ENCODE data around the gene PKDCC.
A peak's percentile ranks its signal among the peaks of the same experiment; 100 is the strongest.

PKDCC gene, protein sequence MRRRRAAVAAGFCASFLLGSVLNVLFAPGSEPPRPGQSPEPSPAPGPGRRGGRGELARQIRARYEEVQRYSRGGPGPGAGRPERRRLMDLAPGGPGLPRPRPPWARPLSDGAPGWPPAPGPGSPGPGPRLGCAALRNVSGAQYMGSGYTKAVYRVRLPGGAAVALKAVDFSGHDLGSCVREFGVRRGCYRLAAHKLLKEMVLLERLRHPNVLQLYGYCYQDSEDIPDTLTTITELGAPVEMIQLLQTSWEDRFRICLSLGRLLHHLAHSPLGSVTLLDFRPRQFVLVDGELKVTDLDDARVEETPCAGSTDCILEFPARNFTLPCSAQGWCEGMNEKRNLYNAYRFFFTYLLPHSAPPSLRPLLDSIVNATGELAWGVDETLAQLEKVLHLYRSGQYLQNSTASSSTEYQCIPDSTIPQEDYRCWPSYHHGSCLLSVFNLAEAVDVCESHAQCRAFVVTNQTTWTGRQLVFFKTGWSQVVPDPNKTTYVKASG

DNA sequence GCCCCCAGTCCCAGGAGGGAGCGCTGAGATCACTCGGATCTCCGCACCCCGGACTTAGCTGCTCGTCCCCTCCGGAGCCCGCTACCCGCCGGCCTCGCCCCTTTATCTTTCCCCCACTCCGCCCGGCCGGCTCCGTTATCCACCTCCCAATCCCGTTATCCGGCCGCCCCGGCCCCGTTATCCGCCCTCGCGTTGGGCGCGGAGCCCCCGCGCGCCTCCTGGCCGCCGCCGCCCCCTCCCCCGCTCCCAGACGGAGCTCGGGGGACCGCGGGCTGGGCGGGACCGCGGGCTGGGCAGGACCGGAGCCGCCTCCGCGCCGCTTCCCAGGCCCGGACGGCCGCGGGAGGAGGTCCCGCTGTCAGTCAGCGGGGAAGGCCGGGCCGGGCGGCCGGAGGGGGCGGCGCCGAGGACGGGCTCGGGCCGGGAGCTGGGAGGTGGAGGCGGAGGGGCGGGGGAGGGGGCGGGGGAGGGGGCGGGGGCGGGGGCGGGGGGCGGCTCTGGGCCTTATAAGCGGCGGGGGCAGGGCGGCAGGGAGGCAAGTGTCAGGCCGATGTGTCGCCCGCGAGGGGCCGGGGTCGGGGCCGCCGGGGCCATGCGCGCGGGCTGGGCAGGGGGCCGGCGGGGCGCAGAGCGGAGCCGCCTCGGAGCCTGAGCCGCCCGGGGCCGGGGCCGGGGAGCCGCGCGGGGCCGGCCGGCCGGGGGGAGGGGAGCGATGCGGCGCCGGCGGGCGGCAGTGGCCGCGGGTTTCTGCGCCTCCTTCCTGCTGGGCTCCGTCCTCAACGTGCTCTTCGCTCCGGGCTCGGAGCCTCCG, at the start of gene PKDCC:
PKDCC (plus strand) TSS at position 534 of the 811 bp plus-strand sequence; CDS start at position 713, 179 bp downstream.
- DNase-seq: peak; percentile 79

DNA sequence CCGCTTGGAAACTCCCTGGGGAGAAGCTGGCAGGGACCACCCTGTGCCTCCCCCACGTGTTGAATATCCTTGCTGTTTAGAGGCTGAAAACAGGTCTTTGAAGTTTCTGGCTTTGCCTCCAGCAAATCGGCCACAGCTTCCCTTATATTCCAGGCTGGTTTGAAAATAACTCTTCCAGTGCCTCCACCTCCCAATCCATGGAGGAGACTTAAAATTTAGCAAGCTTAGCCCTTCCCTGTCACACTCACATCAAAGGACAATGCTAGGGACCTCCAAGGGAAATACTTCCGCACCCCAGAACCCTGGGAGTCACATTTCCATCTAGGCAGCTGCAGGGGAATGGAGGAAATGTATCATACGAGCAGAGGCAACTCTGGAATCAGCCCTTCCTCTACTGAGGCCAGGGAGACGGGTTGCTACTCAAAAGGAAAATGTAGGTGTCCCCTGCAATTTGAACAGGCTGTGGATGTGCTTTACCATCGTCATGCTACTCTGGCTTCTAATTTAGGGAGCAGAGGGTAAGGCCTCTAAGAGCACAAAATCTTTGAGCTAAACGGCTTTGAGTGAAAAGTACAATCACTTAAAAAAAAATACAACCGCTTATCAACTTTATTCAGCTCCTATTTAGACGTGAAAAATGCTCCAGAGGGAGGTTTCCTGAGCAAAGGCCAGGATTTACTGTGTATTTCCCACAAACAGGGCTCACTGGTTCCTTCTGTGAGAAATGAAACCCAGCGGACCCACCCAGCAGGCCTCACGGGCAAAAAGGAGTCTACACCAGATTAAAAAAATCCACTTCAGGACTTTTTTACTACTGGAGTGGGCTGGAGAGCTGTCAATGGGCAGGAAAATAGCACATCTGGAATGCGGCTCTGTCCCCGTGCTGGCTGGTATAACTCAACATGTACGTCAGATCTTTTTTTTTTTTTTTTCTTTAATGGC, 49.4 kb upstream of the PKDCC start:
- DNase-seq: no peak

DNA sequence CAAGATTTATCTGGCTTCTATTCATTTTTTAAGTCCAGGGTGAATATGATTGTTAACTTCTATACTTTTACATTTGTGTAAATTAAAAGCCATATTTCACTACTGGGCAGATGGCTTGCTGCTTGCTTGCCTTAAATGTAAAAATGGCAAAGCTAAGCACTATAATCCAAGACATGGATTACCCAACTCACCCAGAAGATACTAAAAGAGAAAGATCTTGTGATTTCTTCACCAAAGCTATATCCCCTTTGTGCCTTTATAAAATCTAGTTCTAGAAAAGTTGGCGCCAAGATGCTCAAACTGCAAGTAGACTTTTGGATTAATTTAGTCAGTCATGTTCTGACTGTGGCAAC, 48.7 kb upstream of the PKDCC start:
- DNase-seq: no peak

DNA sequence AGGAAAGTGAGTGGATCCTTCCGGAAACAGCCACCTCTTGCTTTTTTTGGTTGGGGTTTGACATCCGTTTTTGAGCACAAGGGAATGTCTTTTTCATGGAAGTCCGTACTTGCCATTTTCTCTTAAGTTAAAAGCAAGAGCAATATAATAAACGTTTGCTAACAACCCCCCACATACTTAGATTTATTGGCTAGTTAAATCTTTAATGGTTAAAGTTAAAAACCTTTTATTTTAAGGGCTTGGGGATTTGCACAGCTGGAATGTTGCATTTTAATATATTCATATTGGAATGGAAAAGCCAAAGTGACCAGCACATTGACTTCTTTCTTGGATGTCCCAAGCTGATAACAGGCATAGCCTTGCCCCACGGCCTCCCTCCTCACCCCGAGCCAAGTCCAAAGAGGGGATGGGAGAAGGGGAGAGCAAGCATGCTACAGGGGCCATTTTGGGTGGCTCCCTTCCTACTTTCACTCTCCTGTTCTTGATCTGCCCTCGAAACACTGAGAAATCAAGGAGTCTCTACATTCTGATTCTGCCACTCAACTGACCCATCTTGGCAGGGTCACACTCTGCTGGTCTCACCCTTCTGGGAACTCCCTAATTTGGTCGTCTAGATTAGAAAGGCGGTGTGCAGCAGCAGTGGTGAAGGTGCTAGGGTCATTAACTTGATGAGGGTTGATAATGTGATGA, 48.1 kb upstream of the PKDCC start:
- no peak for DNase-seq

DNA sequence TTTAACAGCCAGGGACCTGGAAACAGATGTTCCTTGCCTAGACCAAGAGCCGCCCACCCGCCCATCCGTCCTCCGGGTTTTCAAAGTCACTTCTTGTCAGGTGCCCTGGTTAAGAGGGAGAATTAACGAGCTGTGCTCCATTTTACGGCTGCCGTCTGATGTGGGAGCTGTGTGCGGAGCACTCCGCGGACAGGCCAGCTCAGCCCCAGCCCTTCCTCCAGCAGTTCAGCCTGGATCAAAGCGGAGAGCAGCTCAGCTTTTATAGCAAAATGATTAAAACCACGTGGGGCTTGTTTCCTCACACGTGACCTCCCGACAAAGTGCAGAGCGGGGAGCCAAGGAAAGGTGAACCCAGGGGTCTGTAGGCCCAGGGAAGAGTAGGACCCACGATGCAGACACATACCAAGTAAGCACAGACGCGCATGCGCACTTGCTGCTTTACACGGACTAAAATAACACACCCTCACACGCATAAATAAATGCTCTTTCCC, 46.1 kb upstream of the PKDCC start:
- no peak for DNase-seq

DNA sequence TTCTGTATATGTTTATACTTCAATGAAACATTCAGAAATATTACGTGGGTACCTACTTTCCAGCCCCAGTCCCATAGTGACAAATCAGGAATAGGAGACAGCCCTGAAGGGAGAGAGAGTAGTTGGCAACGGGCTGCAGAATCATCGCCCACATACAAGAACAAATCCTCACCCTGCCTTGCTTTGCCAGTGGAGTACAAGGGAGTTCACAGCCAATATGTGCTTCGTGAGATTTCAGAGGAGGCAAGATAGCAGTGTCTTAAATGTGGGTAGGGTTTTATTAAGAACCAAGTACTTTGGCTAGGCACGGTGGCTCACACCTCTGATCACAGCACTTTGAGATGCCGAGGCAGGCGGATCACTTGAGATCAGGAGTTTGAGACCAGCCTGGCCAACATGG, 40.3 kb upstream of the PKDCC start:
- DNase-seq: no peak

DNA sequence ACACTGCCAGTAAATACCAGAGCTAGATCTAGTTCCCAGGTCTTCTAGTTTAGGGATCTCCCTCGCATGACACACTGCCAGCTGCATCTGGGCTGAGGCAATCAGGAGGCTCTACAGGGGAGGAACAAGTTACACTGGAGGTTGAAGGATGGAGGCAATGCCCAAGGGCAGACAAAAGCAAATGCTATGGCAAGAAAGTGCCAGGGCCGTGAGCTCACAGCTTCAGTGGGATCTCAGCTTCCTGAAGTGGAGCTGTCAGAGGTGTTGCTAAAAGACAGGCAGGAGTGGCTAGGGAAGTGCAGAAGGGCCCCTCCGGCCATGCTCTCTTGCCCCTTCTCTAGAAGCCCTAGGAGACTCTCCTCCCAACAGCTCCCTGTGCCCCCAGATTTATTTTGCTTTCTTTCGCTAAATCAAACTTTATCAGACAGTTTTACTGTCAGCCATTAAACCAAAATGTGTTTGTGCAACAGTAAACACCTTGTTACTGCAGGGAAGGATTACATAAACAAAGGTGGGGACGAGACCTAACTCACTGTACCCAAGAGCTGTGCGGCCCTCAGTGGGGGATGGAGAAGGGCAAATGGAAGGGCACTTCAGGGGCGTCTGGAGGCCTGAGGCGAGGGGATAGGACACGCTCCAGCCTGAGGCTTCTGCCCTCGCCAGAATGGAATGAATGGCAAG, 39.4 kb upstream of the PKDCC start:
- peak; percentile 27 for DNase-seq

DNA sequence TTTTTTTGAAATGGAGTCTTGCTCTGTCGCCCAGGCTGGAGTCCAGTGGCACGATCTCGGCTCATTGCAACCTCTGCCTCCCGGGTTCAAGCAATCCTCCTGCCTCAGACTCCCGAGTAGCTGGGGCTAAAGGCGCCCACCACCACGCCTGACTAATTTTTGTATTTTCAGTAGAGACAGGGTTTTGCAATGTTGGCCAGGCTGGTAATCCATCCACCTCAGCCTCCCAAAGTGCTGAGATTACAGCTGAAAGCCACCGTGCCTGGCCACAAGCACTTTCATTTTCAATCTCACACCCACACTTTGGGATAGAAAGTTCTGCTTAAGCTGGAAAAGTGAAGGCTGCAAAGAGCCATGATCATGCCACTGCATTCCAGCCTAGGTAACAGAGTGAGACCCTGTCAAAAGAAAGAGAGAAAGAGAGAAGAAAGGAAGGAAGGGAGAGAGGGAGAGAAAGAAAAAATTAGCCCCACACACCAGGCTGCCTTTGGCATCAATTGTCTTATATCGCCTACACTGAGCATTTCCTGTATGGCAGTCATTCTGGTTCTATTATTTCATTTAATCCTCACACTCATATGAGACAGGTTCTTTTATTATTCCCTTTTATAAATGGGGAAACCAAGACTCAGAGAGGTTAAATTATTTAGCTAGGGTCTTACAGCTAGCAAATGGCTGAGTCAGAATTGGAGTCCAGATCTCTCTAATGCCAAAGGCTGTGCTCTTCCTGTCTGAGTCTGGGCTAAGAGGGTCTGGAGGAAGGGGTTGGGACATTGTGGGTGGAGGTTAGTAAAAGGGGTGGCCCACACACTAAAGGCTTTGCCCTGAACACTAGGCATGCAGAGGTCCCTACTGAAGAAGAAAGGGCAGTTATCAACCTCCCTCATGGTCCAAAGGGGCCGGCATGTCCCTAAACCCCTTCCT, 37.9 kb upstream of the PKDCC start:
- no peak for DNase-seq

DNA sequence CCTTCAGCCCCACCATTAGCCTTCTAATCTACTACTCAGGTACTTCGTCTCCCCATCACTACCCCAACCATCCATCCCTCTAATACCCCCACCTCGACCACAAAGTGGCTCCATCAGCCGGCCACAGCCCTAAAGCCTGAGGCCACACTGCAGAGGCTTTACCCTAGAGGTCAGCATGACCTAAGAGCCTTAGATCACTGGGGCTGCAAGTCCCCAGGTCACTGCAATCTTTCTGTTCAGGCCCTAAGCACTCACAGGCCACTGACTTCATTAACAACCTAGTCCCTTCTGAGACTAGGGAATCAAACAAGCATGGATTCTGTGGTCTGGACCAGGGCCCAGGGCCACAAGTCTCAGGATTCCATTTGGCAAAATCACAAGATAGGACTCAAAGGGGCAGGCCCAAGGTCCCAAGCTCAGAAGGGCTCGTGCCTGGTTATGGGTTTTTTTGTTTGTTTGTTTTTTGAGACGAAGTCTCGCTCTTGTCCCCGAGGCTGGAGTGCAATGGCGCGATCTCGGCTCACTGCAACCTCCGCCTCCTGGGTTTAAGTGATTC, 37.0 kb upstream of the PKDCC start:
- peak; percentile 48 for DNase-seq

DNA sequence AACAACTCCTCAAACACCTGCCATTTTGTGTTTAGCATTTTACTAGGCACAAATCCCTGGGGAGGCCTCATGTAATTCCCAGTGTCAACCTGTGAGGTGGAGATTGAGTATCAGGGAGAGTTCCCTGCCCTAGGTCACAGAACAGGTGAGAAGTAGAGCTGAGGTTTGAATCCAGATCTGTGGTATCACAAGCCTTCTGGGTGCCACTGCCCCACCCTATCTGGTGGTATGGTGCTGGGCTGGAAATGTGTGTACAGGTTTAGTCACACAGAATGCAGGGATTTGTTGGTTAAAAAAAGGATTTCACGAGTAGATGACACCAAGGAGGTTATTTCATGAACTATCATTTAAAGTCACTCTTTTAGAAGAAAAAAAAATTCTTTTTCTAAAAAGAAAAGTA, 35.7 kb upstream of the PKDCC start:
- DNase-seq: no peak

DNA sequence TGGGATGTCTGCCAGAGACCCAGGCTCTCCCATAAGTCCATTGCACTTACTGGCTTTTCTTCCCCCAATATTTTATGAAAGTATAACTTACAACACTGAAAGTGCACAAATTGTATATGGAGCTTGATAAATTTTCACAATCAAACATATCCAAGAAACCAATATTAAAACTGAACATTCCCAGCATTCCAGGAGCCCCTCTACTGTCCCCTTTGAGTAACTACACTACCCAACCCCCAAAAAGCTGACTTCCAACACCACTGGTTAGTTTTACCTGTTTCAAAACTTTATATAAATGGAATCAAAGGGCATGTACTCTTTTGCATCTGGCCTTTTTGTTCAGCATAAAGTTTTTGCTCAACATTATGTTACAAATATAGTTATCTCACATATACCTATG, 35.2 kb upstream of the PKDCC start:
- no peak for DNase-seq

DNA sequence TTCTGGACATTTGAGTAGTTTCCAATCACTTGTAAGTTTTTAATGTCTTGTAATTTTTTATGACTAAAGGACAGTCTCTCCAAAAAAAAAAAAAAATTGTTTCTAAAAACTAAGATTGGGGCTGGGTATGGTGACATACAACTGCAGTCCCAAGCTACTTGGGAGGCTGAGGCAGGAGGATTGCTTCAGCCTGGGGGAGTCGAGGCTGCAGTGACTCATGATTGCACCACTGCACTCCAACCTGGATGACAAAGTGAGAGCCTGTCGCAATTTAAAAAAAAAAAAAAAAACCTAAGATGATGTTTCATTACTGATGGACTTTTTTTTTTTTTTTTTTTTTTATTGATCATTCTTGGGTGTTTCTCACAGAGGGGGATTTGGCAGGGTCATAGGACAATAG, 34.4 kb upstream of the PKDCC start:
- DNase-seq: no peak

DNA sequence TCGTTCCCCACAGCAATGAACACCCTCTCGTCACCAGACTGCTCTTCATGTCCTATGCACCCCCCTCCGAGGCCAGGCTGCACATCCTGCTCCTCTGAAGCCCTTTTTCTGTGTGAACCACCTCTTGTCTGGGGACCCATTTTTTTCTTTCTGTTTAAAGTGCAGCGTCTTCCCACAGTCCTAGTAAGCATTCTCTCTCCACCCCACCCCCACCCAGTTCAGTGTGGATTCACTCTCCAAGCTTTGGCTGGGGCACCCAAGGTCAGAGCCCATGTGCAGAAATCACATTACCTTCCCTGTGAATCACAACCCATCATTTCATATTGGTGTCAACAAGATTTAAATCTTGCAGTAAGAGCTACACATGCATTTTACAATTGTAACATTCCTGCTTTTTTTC, 26.4 kb upstream of the PKDCC start:
- no peak for DNase-seq

DNA sequence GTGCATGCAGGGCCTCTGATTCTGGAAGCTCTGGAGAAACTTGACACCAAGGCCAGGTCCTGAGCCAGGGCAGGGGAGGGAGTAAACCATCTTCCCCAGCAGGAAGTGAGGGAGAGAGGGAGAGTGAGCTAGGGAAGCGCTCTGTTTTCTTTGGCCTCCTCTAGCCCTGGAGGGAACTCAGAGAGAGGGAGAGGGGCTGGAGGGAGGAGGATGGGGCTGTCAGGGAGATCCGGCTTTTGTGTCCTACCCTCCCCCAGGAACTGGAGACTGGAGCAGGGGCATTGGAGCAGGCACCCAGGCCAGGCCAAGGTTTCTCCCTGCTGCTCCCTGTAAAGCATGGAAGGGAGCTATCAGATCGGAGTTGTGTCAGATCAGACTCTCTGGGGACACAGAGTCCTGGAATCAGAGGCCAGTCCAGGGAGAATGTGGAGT, 22.7 kb upstream of the PKDCC start:
- peak; percentile 41 for DNase-seq

DNA sequence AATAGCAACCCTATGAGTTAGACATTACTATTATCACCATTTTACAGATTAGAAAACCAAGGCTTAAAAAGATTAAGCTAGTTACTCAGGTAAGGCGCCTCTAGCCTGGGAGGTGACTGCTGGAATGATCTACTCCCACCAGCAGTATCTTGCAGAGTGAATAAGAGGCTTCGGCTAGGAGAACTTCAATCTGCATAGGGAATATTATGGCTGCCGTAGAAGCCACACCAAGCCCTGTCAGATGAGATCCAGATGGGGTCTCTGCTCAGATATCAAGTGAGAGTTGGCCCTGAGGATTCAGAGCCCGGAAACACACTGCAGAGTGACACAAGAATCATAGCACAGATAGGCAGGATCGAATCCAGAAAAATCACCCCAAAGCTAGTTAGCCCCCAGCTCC, 21.5 kb upstream of the PKDCC start:
- DNase-seq: no peak

DNA sequence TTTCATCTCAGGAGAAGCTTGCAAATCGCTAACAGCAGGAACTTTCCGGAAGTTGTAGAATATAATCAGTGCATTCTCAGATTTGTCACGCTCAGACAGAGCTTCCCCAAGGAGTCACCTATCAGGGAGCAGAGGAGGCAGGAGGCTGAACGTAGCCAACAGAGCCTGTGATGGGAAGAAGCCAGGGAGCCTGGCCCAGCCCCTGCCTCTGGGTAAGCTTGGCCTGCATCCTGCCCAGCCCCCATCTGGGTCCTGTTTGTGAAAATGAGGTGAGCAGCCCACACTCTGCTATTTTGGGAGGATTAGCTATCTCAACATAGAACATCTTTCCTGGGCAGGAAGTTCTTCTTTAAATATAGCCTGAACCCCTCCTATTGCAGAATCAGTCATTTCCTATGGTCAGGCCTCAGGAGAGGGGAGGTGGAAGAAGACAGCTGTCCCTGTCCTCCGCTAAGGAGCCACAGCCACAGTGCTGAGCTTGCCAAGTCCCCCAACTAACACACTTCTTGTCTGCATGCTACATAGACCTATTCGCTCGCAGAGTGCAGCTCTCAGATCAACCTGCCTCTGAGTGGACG, 19.2 kb upstream of the PKDCC start:
- no peak for DNase-seq

DNA sequence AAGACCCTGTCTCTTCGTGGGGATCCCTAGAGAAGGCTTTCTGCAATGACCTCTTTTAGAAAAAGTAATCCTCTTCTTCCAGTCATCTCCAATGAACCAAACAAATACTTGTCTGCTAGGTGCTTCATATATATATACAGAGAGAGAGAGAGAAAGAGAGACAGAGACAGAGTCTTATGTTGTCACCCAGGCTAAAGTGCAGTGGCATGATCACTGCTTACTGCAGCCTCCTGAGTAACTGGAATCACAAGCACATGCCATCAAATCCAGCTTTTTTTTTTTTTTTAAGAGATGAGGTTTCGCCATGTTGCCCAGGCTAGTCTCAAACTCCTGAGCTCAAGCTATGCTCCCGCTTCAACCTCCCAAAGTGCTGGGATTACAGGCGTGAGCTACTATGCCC, 18.6 kb upstream of the PKDCC start:
- no peak for DNase-seq

DNA sequence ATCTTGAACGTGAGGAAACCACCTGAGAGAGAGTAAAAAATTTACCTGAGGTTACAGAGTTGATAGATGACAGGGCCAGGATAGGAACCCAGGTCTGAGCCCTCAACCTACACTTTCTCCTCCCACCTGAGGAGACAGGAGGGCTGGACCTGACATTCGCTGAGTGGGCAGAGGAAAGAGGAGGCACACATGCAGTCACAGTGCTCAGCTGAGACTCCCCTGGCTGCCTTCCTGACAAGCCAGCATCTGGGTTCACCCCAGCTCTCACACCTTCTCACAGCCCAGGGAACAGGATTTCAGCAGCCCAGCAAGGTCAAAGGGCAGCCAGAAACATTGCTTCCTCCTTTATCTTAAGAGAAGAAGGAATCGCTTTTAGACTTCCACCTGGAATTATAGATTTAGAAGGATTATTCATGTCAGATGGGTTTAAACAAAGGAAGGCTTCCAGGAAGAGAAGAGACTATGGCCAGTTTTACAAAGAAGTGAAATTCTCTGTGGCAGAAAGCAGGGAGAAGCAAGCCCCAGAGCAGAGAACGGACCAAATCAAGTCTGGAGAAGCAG, 18.1 kb upstream of the PKDCC start:
- DNase-seq: no peak

DNA sequence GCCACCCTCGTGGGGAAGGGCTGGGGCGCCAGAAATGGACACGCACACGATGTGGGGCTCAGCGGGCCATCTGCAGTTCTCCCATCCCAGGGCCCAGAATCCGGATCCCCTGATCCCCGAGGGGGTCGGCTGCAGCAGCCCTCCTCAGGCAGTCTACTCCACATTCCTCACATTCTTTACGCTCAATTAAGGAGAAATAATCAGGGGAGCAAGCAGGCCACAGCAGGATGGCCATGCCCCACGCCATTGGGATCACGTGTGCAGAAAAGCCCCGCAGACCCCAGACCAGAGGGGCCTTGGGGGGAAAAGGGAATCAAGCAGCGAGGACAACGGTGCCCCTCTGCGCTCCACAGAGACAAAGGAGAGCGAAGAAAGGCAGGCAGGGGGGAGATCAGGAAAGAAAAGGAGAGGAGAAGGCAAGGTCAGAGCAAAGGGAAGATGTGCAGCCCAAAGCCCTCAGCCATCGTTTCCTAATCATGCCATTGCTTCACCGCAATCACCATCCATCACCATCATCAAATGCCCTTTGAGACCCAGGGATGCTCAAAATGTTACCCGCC, 17.5 kb upstream of the PKDCC start:
- no peak for DNase-seq
